Lung (tissue), 12 donors: ENCODE results near the gene FOSL1. TPM values are rescaled to one million over a fixed set of nuclear protein-coding genes. Genes with fewer than 3 reads are reported as not detected.

Experiments used
- ATAC-seq: fragments of 200-7000 bp; cut with Tn5 transposase; one replicate; pipeline ENCODE4 v1.9.1; 2020; ENCODE audit warnings: moderate number of reproducible peaks; ENCODE audit not compliant: insufficient read depth, low FRiP score
- DNase-seq, 3 donors: peaks; one replicate each; pipeline ENCODE4 v3.0.0-alpha.2; 2013 to 2017
- H3K27ac ChIP-seq, 2 donors: one replicate each; pipeline ENCODE4 v1.5.1; 2013; ENCODE audit warnings: mild to moderate bottlenecking in 2 of 2, moderate library complexity in 2 of 2, control low read depth in 1 of 2, inconsistent platforms in 1 of 2, low read depth in 1 of 2, low read length in 1 of 2
- H3K27me3 ChIP-seq, 3 donors: one replicate each; pipeline ENCODE4 v1.5.1; 2013; ENCODE audit warnings: low read length in 2 of 3; ENCODE audit not compliant: control insufficient read depth in 3 of 3, insufficient read depth in 3 of 3
- H3K36me3 ChIP-seq, 4 donors: one replicate each; pipeline ENCODE4 v1.5.1; 2013; ENCODE audit warnings: low read length in 4 of 4, mild to moderate bottlenecking in 1 of 4, moderate library complexity in 1 of 4; ENCODE audit not compliant: control insufficient read depth in 4 of 4, insufficient read depth in 4 of 4
- H3K4me1 ChIP-seq, 5 donors: one replicate each; pipeline ENCODE4 v1.5.1; 2013; ENCODE audit warnings: low read length in 5 of 5, mild to moderate bottlenecking in 2 of 5, moderate library complexity in 1 of 5; ENCODE audit not compliant: control insufficient read depth in 5 of 5, insufficient read depth in 5 of 5
- H3K4me3 ChIP-seq: one replicate; pipeline ENCODE4 v1.5.1; 2013; ENCODE audit warnings: mild to moderate bottlenecking, control low read depth, moderate library complexity
- H3K9ac ChIP-seq, 2 donors: one replicate each; pipeline ENCODE4 v1.5.1; 2013; ENCODE audit warnings: low read length in 2 of 2, control low read depth in 1 of 2; ENCODE audit not compliant: insufficient read depth in 1 of 2
- H3K9me3 ChIP-seq, 4 donors: one replicate each; pipeline ENCODE4 v1.5.1; 2013; ENCODE audit warnings: low read length in 3 of 4, mild to moderate bottlenecking in 1 of 4, moderate library complexity in 1 of 4; ENCODE audit not compliant: control insufficient read depth in 4 of 4, insufficient read depth in 3 of 4
- WGBS, 2 donors: extraction: QIAGEN DNeasy Blood & Tissue Kit; methylation state at CpG; one replicate each; pipeline ENCODE4 v1.1.7; 2013; 5-methylcytosine and 5-hydroxymethylcytosine counted together
- polyA plus RNA-seq, 2 donors: library from polyadenylated mRNA; stranded (reverse); fragments of 200-250 nt; gene quantifications; one replicate each; pipeline ENCODE4 v1.2.1, GENCODE V29; 2013
- total RNA-seq, 2 donors: library from RNA; depleted of rRNA in 1 of 2; stranded (reverse); fragments of >200 nt in 1 of 2; gene quantifications; one replicate each; pipeline ENCODE4 v1.2.1, GENCODE V29; 2014 to 2021
- TF ChIP-seq, protein P1 (sequence below): IDR thresholded peaks from 2 replicates; pipeline ENCODE4 v1.5.1; 2012; ENCODE audit warnings: mild to moderate bottlenecking; ENCODE audit errors: control extremely low read depth, extremely low read depth
- donor health status: control.
- donor health status: control.
- donor health status: Bipolar disorder and iron deficiency.
- donor health status: healthy.
- donor health status: DM: yes; HTN: yes; CAD: no.

Gene FOSL1
- total and polyA plus RNA-seq, 4 donors = 0.43 to 19.9 (median 15.3) TPM

DNA sequence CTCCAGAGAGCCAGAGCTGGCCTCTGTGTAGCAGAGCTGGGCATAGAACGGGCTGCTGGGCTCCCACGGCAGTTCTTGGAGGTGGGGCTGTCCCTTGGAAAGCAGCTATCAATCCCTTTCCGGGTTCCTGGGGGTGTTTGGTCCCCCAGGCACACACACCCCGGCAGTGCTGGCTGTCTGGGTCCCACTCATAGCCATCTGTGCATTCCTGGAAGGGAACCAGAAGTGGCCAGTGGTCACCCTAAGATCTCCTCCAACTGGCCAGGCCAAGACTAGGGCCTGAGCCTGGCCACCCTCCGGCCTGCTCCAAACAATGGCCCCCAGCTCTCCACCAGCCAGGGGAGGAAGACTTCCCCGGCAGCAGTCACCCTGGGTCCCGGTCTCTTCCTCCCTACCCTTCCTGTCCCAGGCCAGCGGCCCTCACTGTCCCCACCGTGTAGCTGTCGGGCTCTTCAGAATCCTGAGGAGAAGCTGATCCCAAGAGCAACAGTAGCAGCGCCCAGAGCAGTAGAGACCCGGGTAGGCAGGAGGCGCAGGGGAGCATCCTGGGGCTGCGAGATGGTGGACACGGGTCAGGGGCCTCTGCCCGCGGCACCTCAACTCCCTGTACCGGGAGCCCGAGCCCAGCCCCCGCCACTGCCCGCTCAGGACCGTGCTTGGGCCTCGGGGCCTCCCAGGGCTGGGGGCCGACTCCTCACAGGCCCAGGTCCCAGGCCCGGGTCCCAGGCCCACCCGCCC is 28.2 kb downstream of the FOSL1 start:
- ATAC-seq (no peak), DNase-seq (peak in 2 of 3 donors; percentile 37 to 42)
- peak overlapping the region; percentile 15 for H3K4me3 ChIP-seq
- TF ChIP-seq, protein P1, sequence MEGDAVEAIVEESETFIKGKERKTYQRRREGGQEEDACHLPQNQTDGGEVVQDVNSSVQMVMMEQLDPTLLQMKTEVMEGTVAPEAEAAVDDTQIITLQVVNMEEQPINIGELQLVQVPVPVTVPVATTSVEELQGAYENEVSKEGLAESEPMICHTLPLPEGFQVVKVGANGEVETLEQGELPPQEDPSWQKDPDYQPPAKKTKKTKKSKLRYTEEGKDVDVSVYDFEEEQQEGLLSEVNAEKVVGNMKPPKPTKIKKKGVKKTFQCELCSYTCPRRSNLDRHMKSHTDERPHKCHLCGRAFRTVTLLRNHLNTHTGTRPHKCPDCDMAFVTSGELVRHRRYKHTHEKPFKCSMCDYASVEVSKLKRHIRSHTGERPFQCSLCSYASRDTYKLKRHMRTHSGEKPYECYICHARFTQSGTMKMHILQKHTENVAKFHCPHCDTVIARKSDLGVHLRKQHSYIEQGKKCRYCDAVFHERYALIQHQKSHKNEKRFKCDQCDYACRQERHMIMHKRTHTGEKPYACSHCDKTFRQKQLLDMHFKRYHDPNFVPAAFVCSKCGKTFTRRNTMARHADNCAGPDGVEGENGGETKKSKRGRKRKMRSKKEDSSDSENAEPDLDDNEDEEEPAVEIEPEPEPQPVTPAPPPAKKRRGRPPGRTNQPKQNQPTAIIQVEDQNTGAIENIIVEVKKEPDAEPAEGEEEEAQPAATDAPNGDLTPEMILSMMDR = no peak
- 31 to 46% methylated on average over 26 of the region's 26 CpGs for WGBS, 2 donors
- H3K9ac ChIP-seq = peak overlapping the region; percentile 61 to 74
- peaks cover 0 to 34% (median 13%) of the 10 kb centered on the region in 4 donors for H3K36me3 ChIP-seq
- H3K27ac ChIP-seq = peak overlapping the region; percentile 67 to 89
- H3K9me3 ChIP-seq = no peaks in the 10 kb centered on the region
- no peaks in the 10 kb centered on the region for H3K27me3 ChIP-seq
- H3K4me1 ChIP-seq = peaks cover 0 to 27% (median 9%) of the 10 kb centered on the region in 5 donors

DNA sequence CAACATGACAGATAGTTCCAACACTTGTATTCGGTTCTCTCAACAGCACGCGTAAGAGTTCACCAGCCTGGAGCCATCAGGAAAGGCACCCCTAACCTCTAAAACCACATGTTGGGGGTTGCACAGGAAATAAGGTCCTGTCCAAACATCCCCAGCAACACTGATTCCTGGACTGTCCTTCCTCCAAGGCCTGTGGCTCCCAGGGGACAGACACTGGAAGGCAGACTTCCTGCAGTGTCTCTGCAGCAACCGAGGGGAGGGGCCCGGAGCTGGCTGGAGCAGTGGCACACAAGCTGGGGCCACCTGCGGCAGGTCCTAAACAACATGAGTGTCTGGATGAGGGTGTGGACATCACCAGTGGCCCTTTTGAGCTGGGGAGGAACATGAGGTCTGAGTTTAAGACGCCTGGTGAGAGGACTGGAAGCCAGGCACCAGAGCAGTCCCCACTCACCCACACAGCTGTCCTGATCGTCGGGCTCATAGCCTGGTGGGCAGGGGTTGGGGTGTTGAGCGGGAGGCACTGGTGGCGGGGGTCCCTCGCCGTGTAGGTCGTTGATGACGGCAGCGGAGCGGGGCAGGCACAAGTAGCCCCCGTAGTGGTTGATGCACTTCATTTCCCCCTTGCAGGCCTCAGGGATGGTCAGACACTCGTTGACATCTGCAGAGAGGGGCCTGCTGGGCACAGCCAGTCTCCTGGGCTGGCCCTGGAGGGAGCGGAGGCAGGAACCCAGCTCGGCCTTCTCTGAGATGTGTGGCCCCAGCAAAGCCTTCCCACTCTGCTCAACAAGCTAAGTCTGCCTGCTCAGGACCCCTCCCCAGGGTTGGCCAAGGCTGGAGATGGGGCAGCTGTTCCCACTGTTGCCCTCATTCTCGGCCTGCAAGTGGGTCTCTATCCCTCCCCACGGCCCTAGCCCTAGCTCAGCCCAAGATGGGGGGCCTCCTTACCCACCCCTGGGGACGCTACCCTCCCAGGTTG is 29.2 kb downstream of the FOSL1 start:
- Histone ChIP-seq H3K4me3 (no peak overlapping the region), H3K4me1 (peaks cover 0 to 27% (median 9%) of the 10 kb centered on the region in 5 donors), H3K9ac (peak overlapping the region in 1 of 2 donors; percentile 61), H3K9me3 (no peaks in the 10 kb centered on the region), H3K27me3 (no peaks in the 10 kb centered on the region), H3K36me3 (peaks cover 4 to 34% (median 17%) of the 10 kb centered on the region in 4 donors), H3K27ac (peak overlapping the region; percentile 67 to 89)
- 57 to 62% methylated on average over 24 of the region's 24 CpGs for WGBS, 2 donors
- ATAC-seq (no peak), DNase-seq (peak in 1 of 3 donors; percentile 41)
- TF ChIP-seq, protein P1 = no peak

DNA sequence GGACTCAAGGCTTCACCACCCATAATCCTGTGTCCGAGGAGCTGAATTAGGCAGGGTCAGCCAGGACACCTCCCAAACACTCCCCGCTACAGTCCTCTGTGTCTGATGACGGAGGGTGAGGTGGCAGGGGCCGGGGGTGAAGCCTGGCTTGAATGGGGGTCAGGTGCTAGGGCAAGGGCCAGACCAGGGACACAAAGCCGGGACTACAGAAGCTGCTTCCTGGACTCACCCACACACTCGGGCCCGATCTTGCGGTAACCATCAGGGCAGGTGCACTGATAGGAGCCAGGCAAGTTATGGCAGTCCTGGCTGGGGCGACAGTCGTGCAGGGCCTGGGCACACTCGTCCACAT is 29.9 kb downstream of the FOSL1 start:
- ATAC-seq (no peak), DNase-seq (no peak)
- 47 to 74% methylated on average over 11 of the region's 11 CpGs for WGBS, 2 donors
- Histone ChIP-seq H3K4me1 (peaks cover 0 to 27% (median 9%) of the 10 kb centered on the region in 5 donors), H3K9me3 (no peaks in the 10 kb centered on the region), H3K36me3 (peaks cover 8 to 37% (median 20%) of the 10 kb centered on the region in 4 donors), H3K4me3 (no peak overlapping the region), H3K27me3 (no peaks in the 10 kb centered on the region), H3K9ac (no peak overlapping the region), H3K27ac (peak overlapping the region in 1 of 2 donors; percentile 2)
- TF ChIP-seq, protein P1 = no peak
